Aorta (tissue), 5 donors: ENCODE results near the gene LARP4B. TPM values are rescaled to one million over a fixed set of nuclear protein-coding genes. Genes with fewer than 3 reads are reported as not detected.
A peak's percentile ranks its signal among the peaks of the same experiment; 100 is the strongest.

Experiments used
- ATAC-seq: fragments of 200-7000 bp; cut with Tn5 transposase; one replicate; pipeline ENCODE4 v1.9.1; 2022; ENCODE audit warnings: moderate library complexity; ENCODE audit not compliant: low FRiP score
- DNase-seq, 2 donors: peaks; one replicate each; pipeline ENCODE4 v3.0.0-alpha.2; 2020
- H3K27ac ChIP-seq, 2 donors: one replicate each; pipeline ENCODE4 v1.5.1; 2013; ENCODE audit warnings: low read length in 2 of 2, mild to moderate bottlenecking in 2 of 2, moderate library complexity in 2 of 2, control low read depth in 1 of 2, inconsistent platforms in 1 of 2, low read depth in 1 of 2
- H3K27me3 ChIP-seq, 2 donors: one replicate each; pipeline ENCODE4 v1.6.1; 2013; ENCODE audit warnings: control low read depth in 1 of 2, low read length in 1 of 2, mild to moderate bottlenecking in 1 of 2, moderate library complexity in 1 of 2; ENCODE audit not compliant: insufficient read depth in 2 of 2, control insufficient read depth in 1 of 2
- H3K36me3 ChIP-seq, 2 donors: one replicate each; pipeline ENCODE4 v1.6.1; 2013; ENCODE audit warnings: control low read depth in 1 of 2, low read length in 1 of 2, mild to moderate bottlenecking in 1 of 2; ENCODE audit not compliant: insufficient read depth in 2 of 2, control insufficient read depth in 1 of 2
- H3K4me1 ChIP-seq, 2 donors: one replicate each; pipeline ENCODE4 v1.6.1; 2013; ENCODE audit warnings: low read length in 2 of 2, control low read depth in 1 of 2, mild to moderate bottlenecking in 1 of 2, moderate library complexity in 1 of 2; ENCODE audit not compliant: insufficient read depth in 2 of 2, control insufficient read depth in 1 of 2
- H3K4me3 ChIP-seq, 2 donors: one replicate each; pipeline ENCODE4 v1.5.1; 2013; ENCODE audit warnings: low read length in 2 of 2, control low read depth in 1 of 2, mild to moderate bottlenecking in 1 of 2
- H3K9me3 ChIP-seq: one replicate; pipeline ENCODE4 v1.6.1; 2013; ENCODE audit warnings: mild to moderate bottlenecking, low read length; ENCODE audit not compliant: control insufficient read depth
- WGBS, 2 donors: extraction: QIAGEN DNeasy Blood & Tissue Kit; methylation state at CpG; one replicate each; pipeline ENCODE4 v1.1.7; 2013; 5-methylcytosine and 5-hydroxymethylcytosine counted together
- intact Hi-C, 2 donors: fragments of 100-400 bp; cut with DNase I; formaldehyde crosslinking; loops; one replicate each; pipeline versions ENCODE4 v1.14.2 to v1.15.0; 2022
- polyA plus RNA-seq, 2 donors: library from polyadenylated mRNA; stranded (reverse); fragments of 200-250 nt; gene quantifications; one replicate each; pipeline ENCODE4 v1.2.3, GENCODE V29; 2013
- total RNA-seq, 2 donors: library from RNA; stranded (reverse); fragmentation: NEBNext Ultra II Directional; extraction: Animal tissue kit (Norgen Biotek cat#: 25700); gene quantifications; one replicate each; pipeline ENCODE4 v1.2.1, GENCODE V29; 2021
- donor health status: healthy with polysubstance abuse.
- donor health status: Bipolar disorder and iron deficiency.
- donor health status: DM: no; HTN: no; CAD: no.
- donor health status: DM: no; HTN: no; CAD: no.
- donor health status: DM: yes; HTN: yes; CAD: no.

The LARP4B gene
- total and polyA plus RNA-seq, 4 donors = 8.1 to 82.4 (median 42.8) TPM

GRCh38 chr10:855079-855478 lies 76.4 kb downstream of the LARP4B start:
- intact Hi-C loops = no loop called here
- Histone ChIP-seq H3K27ac (no peak overlapping the region), H3K4me1 (peaks cover 0 to 3% of the 10 kb centered on the region in 2 donors), H3K9me3 (no peaks in the 10 kb centered on the region), H3K27me3 (no peaks in the 10 kb centered on the region), H3K4me3 (no peak overlapping the region), H3K36me3 (no peaks in the 10 kb centered on the region)
- WGBS, 2 donors = 73 to 86% methylated on average over 1 of the region's 1 CpG
- ATAC-seq (no peak), DNase-seq (no peak)

- no peak for ATAC-seq
- intact Hi-C loops = no loop called here
- H3K9me3 ChIP-seq = no peaks in the 10 kb centered on the region
- H3K4me1 ChIP-seq = peaks cover 0 to 3% of the 10 kb centered on the region in 2 donors
- H3K27me3 ChIP-seq = no peaks in the 10 kb centered on the region
- H3K36me3 ChIP-seq = no peaks in the 10 kb centered on the region
- no peak for DNase-seq
- no peak overlapping the region for H3K27ac ChIP-seq
- H3K4me3 ChIP-seq = no peak overlapping the region
Observed at GRCh38 chr10:853017-853416, 78.5 kb downstream of the LARP4B start.

GRCh38 chr10:852386-852785 lies 79.1 kb downstream of the LARP4B start:
- no peak overlapping the region for H3K4me3 ChIP-seq
- H3K4me1 ChIP-seq = peaks cover 0 to 3% of the 10 kb centered on the region in 2 donors
- no peaks in the 10 kb centered on the region for H3K36me3 ChIP-seq
- ATAC-seq (no peak), DNase-seq (no peak)
- intact Hi-C loops = no loop called here
- no peaks in the 10 kb centered on the region for H3K9me3 ChIP-seq
- no peak overlapping the region for H3K27ac ChIP-seq
- no peaks in the 10 kb centered on the region for H3K27me3 ChIP-seq
- 64 to 67% methylated on average over 3 of the region's 3 CpGs for WGBS, 2 donors

GRCh38 chr10:851901-852300 lies 79.6 kb downstream of the LARP4B start:
- intact Hi-C loops = no loop called here
- no peak overlapping the region for H3K27ac ChIP-seq

GRCh38 chr10:850093-850492 lies 81.4 kb downstream of the LARP4B start:
- H3K27ac ChIP-seq = no peak overlapping the region
- no peak for DNase-seq
- H3K4me3 ChIP-seq = no peak overlapping the region
- 93 to 98% methylated on average over 2 of the region's 2 CpGs for WGBS, 2 donors
- no peak for ATAC-seq
- H3K9me3 ChIP-seq = no peaks in the 10 kb centered on the region
- H3K36me3 ChIP-seq = no peaks in the 10 kb centered on the region
- intact Hi-C loops = no loop called here
- no peaks in the 10 kb centered on the region for H3K27me3 ChIP-seq
- peaks cover 0 to 3% of the 10 kb centered on the region in 2 donors for H3K4me1 ChIP-seq

More at GRCh38 chr10:851901-852300, 79.6 kb downstream of the LARP4B start:
- Histone ChIP-seq H3K4me1 (peaks cover 0 to 3% of the 10 kb centered on the region in 2 donors), H3K27me3 (no peaks in the 10 kb centered on the region), H3K9me3 (no peaks in the 10 kb centered on the region), H3K4me3 (no peak overlapping the region), H3K36me3 (no peaks in the 10 kb centered on the region)
- WGBS, 2 donors = 74 to 78% methylated on average over 5 of the region's 5 CpGs
- ATAC-seq (no peak), DNase-seq (no peak)

- Histone ChIP-seq H3K9me3 (no peaks in the 10 kb centered on the region), H3K27me3 (no peaks in the 10 kb centered on the region), H3K4me3 (no peak overlapping the region), H3K4me1 (peaks cover 0 to 3% of the 10 kb centered on the region in 2 donors), H3K27ac (no peak overlapping the region), H3K36me3 (no peaks in the 10 kb centered on the region)
- 32 to 41% methylated on average over 7 of the region's 7 CpGs for WGBS, 2 donors
- intact Hi-C loops = no loop called here
- DNase-seq (no peak), ATAC-seq (no peak)
Observed at GRCh38 chr10:847868-848267, 83.6 kb downstream of the LARP4B start.

GRCh38 chr10:846126-846685 lies 85.3 kb downstream of the LARP4B start:
- Histone ChIP-seq H3K4me3 (no peak overlapping the region), H3K27ac (no peak overlapping the region), H3K9me3 (no peaks in the 10 kb centered on the region), H3K36me3 (no peaks in the 10 kb centered on the region), H3K4me1 (no peaks in the 10 kb centered on the region), H3K27me3 (no peaks in the 10 kb centered on the region)
- ATAC-seq (peak; percentile 7), DNase-seq (no peak)
- intact Hi-C loops = no loop called here
- WGBS, 2 donors = 84 to 85% methylated on average over 7 of the region's 7 CpGs

- DNase-seq = no peak
- intact Hi-C loops = no loop called here
- H3K36me3 ChIP-seq = no peaks in the 10 kb centered on the region
Observed at GRCh38 chr10:845526-845925, 86.0 kb downstream of the LARP4B start.

GRCh38 chr10:844552-844951 lies 87.0 kb downstream of the LARP4B start:
- Histone ChIP-seq H3K27ac (no peak overlapping the region), H3K27me3 (no peaks in the 10 kb centered on the region), H3K4me3 (no peak overlapping the region), H3K36me3 (no peaks in the 10 kb centered on the region), H3K4me1 (no peaks in the 10 kb centered on the region), H3K9me3 (no peaks in the 10 kb centered on the region)
- ATAC-seq (no peak), DNase-seq (no peak)
- 74 to 76% methylated on average over 8 of the region's 8 CpGs for WGBS, 2 donors
- intact Hi-C loops = no loop called here

More at GRCh38 chr10:845526-845925, 86.0 kb downstream of the LARP4B start:
- no peak overlapping the region for H3K27ac ChIP-seq
- no peaks in the 10 kb centered on the region for H3K9me3 ChIP-seq
- H3K4me3 ChIP-seq = no peak overlapping the region
- H3K27me3 ChIP-seq = no peaks in the 10 kb centered on the region
- no peak for ATAC-seq
- 78 to 80% methylated on average over 3 of the region's 3 CpGs for WGBS, 2 donors
- H3K4me1 ChIP-seq = no peaks in the 10 kb centered on the region
